Measurements from ENCODE around the gene RPS10.

The RPS10 gene

DNA sequence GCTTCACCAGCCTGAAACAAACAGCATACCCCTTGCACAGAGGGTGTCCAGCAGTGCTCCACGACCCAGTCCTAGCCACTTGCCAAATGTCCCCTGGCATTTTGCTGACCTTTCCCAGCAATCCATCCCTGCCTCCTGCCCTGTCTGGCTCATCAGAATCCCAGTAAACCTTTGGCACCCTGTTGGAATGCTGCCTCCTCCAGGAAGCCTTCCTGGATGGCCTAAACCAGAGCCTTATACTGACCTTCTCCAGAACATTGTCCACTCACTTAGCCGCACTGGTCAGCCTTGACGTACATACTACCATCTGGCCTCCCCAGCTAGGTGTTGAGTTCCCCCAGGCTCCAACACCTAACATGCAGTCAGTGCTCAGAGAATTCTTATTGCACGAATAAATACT lies 38.0 kb upstream of the RPS10 start:
- H3K4me3 ChIP-seq (ENCODE audit: insufficient read depth, low read length, poor library complexity, severe bottlenecking) = no peak overlapping the region
- H3K27me3 ChIP-seq (ENCODE audit: low read length) = no peaks in the 10 kb centered on the region
- H4K20me1 ChIP-seq (ENCODE audit: low read depth, low read length) = no peaks in the 10 kb centered on the region
- H3K36me3 ChIP-seq (ENCODE audit: low read length) = no peaks in the 10 kb centered on the region
- no peak overlapping the region for H3K9ac ChIP-seq (ENCODE audit: low read length)
- no peak for TF ChIP-seq EZH2phosphoT487 (conservative IDR thresholded peaks at IDR 0.05; ENCODE audit: low read length)
- TF ChIP-seq, protein P1, sequence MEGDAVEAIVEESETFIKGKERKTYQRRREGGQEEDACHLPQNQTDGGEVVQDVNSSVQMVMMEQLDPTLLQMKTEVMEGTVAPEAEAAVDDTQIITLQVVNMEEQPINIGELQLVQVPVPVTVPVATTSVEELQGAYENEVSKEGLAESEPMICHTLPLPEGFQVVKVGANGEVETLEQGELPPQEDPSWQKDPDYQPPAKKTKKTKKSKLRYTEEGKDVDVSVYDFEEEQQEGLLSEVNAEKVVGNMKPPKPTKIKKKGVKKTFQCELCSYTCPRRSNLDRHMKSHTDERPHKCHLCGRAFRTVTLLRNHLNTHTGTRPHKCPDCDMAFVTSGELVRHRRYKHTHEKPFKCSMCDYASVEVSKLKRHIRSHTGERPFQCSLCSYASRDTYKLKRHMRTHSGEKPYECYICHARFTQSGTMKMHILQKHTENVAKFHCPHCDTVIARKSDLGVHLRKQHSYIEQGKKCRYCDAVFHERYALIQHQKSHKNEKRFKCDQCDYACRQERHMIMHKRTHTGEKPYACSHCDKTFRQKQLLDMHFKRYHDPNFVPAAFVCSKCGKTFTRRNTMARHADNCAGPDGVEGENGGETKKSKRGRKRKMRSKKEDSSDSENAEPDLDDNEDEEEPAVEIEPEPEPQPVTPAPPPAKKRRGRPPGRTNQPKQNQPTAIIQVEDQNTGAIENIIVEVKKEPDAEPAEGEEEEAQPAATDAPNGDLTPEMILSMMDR (IDR thresholded peaks at IDR 0.05; ENCODE audit: insufficient read depth, low read length, poor library complexity, severe bottlenecking) = no peak
- no peak overlapping the region for H3K27ac ChIP-seq (ENCODE audit: low read depth, low read length)
- no peaks in the 10 kb centered on the region for H3K9me3 ChIP-seq (ENCODE audit: insufficient read depth, low read length)
- 0 out of 2 replicates have a peak, but pooled peaks cover 3% of the 10 kb centered on the region for H3K79me2 ChIP-seq (ENCODE audit: insufficient read depth, low read length)
- peaks cover 22% of the 10 kb centered on the region for H3F3A ChIP-seq (ENCODE audit: insufficient read depth)
- H3K4me2 ChIP-seq (ENCODE audit: low read depth, low read length, poor library complexity, severe bottlenecking) = no peak overlapping the region
- no peak overlapping the region for H2AFZ ChIP-seq (ENCODE audit: low read depth, low read length, severe bottlenecking)
- H3K9me2 ChIP-seq (replicated peaks; ENCODE audit: insufficient read depth, low read length) = no peaks in the 10 kb centered on the region

DNA sequence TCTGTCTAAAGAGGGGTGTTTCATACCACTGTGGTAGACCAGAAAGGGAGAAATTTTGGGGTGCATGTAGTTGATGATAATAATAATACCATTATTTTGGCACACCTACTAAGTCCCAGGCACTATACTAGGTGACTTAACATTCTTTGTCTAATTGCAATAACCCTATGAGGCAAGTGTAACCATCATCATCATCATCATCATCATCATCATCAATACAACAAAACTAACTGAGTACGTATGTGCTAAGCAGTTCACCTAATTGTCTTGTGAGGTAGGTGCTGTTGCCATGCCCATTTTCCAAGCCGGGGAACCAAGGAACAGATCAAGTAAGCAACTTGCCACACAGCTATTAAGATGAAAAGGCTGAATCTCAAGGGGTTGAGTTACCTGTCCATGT lies 37.4 kb upstream of the RPS10 start:
- no peaks in the 10 kb centered on the region for H3K27me3 ChIP-seq (ENCODE audit: low read length)
- H2AFZ ChIP-seq (ENCODE audit: low read depth, low read length, severe bottlenecking) = no peak overlapping the region
- H3F3A ChIP-seq (ENCODE audit: insufficient read depth) = peaks cover 17% of the 10 kb centered on the region
- no peaks in the 10 kb centered on the region for H3K9me3 ChIP-seq (ENCODE audit: insufficient read depth, low read length)
- H4K20me1 ChIP-seq (ENCODE audit: low read depth, low read length) = no peaks in the 10 kb centered on the region
- TF ChIP-seq EZH2phosphoT487 (conservative IDR thresholded peaks at IDR 0.05; ENCODE audit: low read length) = no peak
- TF ChIP-seq, protein P1 (IDR thresholded peaks at IDR 0.05; ENCODE audit: insufficient read depth, low read length, poor library complexity, severe bottlenecking) = no peak
- H3K79me2 ChIP-seq (ENCODE audit: insufficient read depth, low read length) = 0 out of 2 replicates have a peak, but pooled peaks cover 3% of the 10 kb centered on the region
- no peak overlapping the region for H3K4me2 ChIP-seq (ENCODE audit: low read depth, low read length, poor library complexity, severe bottlenecking)
- H3K27ac ChIP-seq (ENCODE audit: low read depth, low read length) = no peak overlapping the region
- no peaks in the 10 kb centered on the region for H3K9me2 ChIP-seq (replicated peaks; ENCODE audit: insufficient read depth, low read length)
- H3K36me3 ChIP-seq (ENCODE audit: low read length) = no peaks in the 10 kb centered on the region
- H3K4me3 ChIP-seq (ENCODE audit: insufficient read depth, low read length, poor library complexity, severe bottlenecking) = no peak overlapping the region
- H3K9ac ChIP-seq (ENCODE audit: low read length) = no peak overlapping the region

DNA sequence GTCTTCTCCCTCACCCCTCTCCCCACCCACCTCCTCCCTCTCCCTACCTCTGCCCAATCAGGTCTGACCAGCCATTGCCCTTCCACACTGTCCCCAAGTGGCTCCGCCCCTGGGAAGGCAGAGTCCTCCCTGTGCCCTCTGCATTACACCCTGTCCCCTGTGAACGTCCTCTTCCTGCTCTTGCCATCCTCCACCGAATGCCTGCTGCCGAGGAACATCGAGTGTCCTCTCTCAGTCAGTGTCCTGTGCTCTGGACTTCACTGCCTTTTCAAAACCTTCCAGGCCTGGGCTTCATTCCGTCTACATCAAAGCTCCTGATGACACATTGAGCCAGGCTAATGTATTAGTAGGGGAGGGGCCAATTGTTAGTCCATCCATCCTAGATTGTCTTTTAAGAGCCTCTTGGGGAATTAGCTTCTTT lies 36.7 kb upstream of the RPS10 start:
- H2AFZ ChIP-seq (ENCODE audit: low read depth, low read length, severe bottlenecking) = no peak overlapping the region
- H3K9me3 ChIP-seq (ENCODE audit: insufficient read depth, low read length) = no peaks in the 10 kb centered on the region
- H3K4me3 ChIP-seq (ENCODE audit: insufficient read depth, low read length, poor library complexity, severe bottlenecking) = no peak overlapping the region
- H3K79me2 ChIP-seq (ENCODE audit: insufficient read depth, low read length) = no peaks in the 10 kb centered on the region
- TF ChIP-seq, protein P1 (IDR thresholded peaks at IDR 0.05; ENCODE audit: insufficient read depth, low read length, poor library complexity, severe bottlenecking) = no peak
- TF ChIP-seq EZH2phosphoT487 (conservative IDR thresholded peaks at IDR 0.05; ENCODE audit: low read length) = no peak
- H3F3A ChIP-seq (ENCODE audit: insufficient read depth) = peaks cover 11% of the 10 kb centered on the region
- no peak overlapping the region for H3K27ac ChIP-seq (ENCODE audit: low read depth, low read length)
- no peaks in the 10 kb centered on the region for H3K9me2 ChIP-seq (replicated peaks; ENCODE audit: insufficient read depth, low read length)
- H3K27me3 ChIP-seq (ENCODE audit: low read length) = no peaks in the 10 kb centered on the region
- no peaks in the 10 kb centered on the region for H3K36me3 ChIP-seq (ENCODE audit: low read length)
- H4K20me1 ChIP-seq (ENCODE audit: low read depth, low read length) = no peaks in the 10 kb centered on the region
- no peak overlapping the region for H3K4me2 ChIP-seq (ENCODE audit: low read depth, low read length, poor library complexity, severe bottlenecking)
- H3K9ac ChIP-seq (ENCODE audit: low read length) = no peak overlapping the region

Data from SU-DHL-6 (cell line).